A549 (cell line): Measurements from ENCODE around the gene ST8SIA3. TPM values are rescaled to one million over a fixed set of nuclear protein-coding genes. Genes with fewer than 3 reads are reported as not detected.
A peak's percentile ranks its signal among the peaks of the same experiment; 100 is the strongest.

Experiments
- ATAC-seq, 2 experiments: fragments of 200-7000 bp in 1 of 2; fragments of >200 bp in 1 of 2; cut with Nextera tagmentation in 1 of 2; cut with Tn5 transposase in 1 of 2; 3 replicates each; pipeline versions ENCODE4 v1.8.0 to v1.9.1; 2018 to 2020; ENCODE audit warnings: mild to moderate bottlenecking in 1 of 2, moderate library complexity in 1 of 2
- CTCF ChIA-PET: fragments of 300-600 bp; sonication (Branson Sonifier 250); formaldehyde crosslinking; extraction: SDS; loops from one replicate; lab custom pipeline; 2021; ENCODE audit warnings: antibody characterized with exemption, inconsistent platforms; lab: Yijun Ruan, JAX
- POLR2A ChIA-PET: fragments of 350-600 bp; formaldehyde crosslinking; extraction: SDS; loops from one replicate; lab custom pipeline; 2021; ENCODE audit warnings: antibody characterized with exemption, inconsistent platforms; lab: Yijun Ruan, JAX
- DNase-seq, 2 experiments: peaks; one replicate each; pipeline versions ENCODE4 v3.0.0 to v3.0.0-alpha.2; 2011 to 2016; ENCODE audit warnings: low read depth in 1 of 2, low spot score in 1 of 2
- FAIRE-seq: peaks from 2 replicates; lab custom pipeline; 2011; peaks lifted over from hg19 to GRCh38; lab: Jason Lieb, UNC
- H3K27ac ChIP-seq, 2 experiments: fragments of >200 bp; sonication (Bioruptor Twin); formaldehyde crosslinking; 3 replicates each; pipeline ENCODE4 v1.5.1; 2016 to 2017
- H3K4me1 ChIP-seq: fragments of >200 bp; sonication (Bioruptor Twin); formaldehyde crosslinking; 3 replicates; pipeline ENCODE4 v1.6.1; 2016
- H3K4me2 ChIP-seq: fragments of >200 bp; sonication (Bioruptor Twin); formaldehyde crosslinking; 3 replicates; pipeline ENCODE4 v1.6.1; 2016
- H3K4me3 ChIP-seq: fragments of >200 bp; sonication (Bioruptor Twin); formaldehyde crosslinking; 3 replicates; pipeline ENCODE4 v1.5.1; 2016
- H3K9me3 ChIP-seq: fragments of >200 bp; sonication (Bioruptor Twin); formaldehyde crosslinking; 3 replicates; pipeline ENCODE4 v1.6.1; 2016
- CHD2 ChIP-seq: fragments of 150-350 bp; IDR thresholded peaks from 2 replicates; pipeline ENCODE4 v1.6.1; 2014; ENCODE audit warnings: low read length; ENCODE audit not compliant: partially characterized antibody
- CHD4 ChIP-seq: fragments of 200-600 bp; sonication (generic); IDR thresholded peaks from 2 replicates; pipeline ENCODE4 v1.6.1; 2016; ENCODE audit warnings: antibody characterized with exemption, mild to moderate bottlenecking, borderline replicate concordance
- CTCF ChIP-seq: fragments of >200 bp; sonication (Bioruptor Twin); formaldehyde crosslinking; IDR thresholded peaks from 3 replicates; pipeline ENCODE4 v1.5.1; 2016
- EHF ChIP-seq: fragments of 250-450 bp; sonication (Bioruptor Pico); IDR thresholded peaks from 2 replicates; pipeline ENCODE4 v1.5.0; 2020; ENCODE audit warnings: mild to moderate bottlenecking
- EHMT2 ChIP-seq: fragments of 200-600 bp; sonication (generic); IDR thresholded peaks from 2 replicates; pipeline ENCODE4 v1.6.1; 2016; ENCODE audit warnings: antibody characterized with exemption, low read depth, mild to moderate bottlenecking, moderate library complexity
- ESRRA ChIP-seq: fragments of 150-350 bp; IDR thresholded peaks from 2 replicates; pipeline ENCODE4 v1.6.1; 2014; ENCODE audit warnings: mild to moderate bottlenecking, low read length, borderline replicate concordance
- FOSB ChIP-seq: fragments of 250-450 bp; sonication (Bioruptor Pico); IDR thresholded peaks from 2 replicates; pipeline ENCODE4 v1.5.0; 2020; ENCODE audit warnings: mild to moderate bottlenecking, moderate library complexity
- FOXS1 ChIP-seq: fragments of 250-450 bp; sonication (Bioruptor Pico); IDR thresholded peaks from 2 replicates; pipeline ENCODE4 v1.5.0; 2020; ENCODE audit warnings: mild to moderate bottlenecking, moderate library complexity
- GATA3 ChIP-seq: IDR thresholded peaks from 2 replicates; pipeline ENCODE4 v1.6.1; 2012; ENCODE audit warnings: borderline replicate concordance
- HMGXB4 ChIP-seq: fragments of 250-450 bp; sonication (Bioruptor Pico); IDR thresholded peaks from 2 replicates; pipeline ENCODE4 v1.5.0; 2021; ENCODE audit warnings: mild to moderate bottlenecking, moderate library complexity, borderline replicate concordance
- JUN ChIP-seq, 2 experiments: fragments of >200 bp; sonication (Bioruptor Twin); formaldehyde crosslinking; IDR thresholded peaks; 2 replicates in 1 of 2; 3 replicates in 1 of 2; pipeline ENCODE4 v1.6.1; 2016 to 2017
- KDM1A ChIP-seq: fragments of 200-600 bp; sonication (generic); IDR thresholded peaks from 2 replicates; pipeline ENCODE4 v1.6.1; 2016; ENCODE audit warnings: low read depth, mild to moderate bottlenecking
- MYC ChIP-seq: IDR thresholded peaks from 2 replicates; pipeline ENCODE4 v1.6.1; 2012; ENCODE audit warnings: mild to moderate bottlenecking, inconsistent platforms, low read length, improper control_type of control experiment, borderline replicate concordance
- REST ChIP-seq: fragments of 200-600 bp; sonication (generic); IDR thresholded peaks from 2 replicates; pipeline ENCODE4 v1.6.1; 2016; ENCODE audit warnings: antibody characterized with exemption, mild to moderate bottlenecking, moderate library complexity
- RFX5 ChIP-seq: fragments of 450-650 bp; IDR thresholded peaks from 2 replicates; pipeline ENCODE4 v1.7.1; 2014; ENCODE audit warnings: antibody characterized with exemption, mild to moderate bottlenecking, moderate library complexity
- RNF2 ChIP-seq: fragments of 200-600 bp; sonication (generic); IDR thresholded peaks from 2 replicates; pipeline ENCODE4 v1.6.1; 2016; ENCODE audit warnings: low read depth, mild to moderate bottlenecking, antibody characterized with exemption, moderate library complexity, borderline replicate concordance
- ZNF302 ChIP-seq: fragments of 250-450 bp; sonication (Bioruptor Pico); IDR thresholded peaks from 2 replicates; pipeline ENCODE4 v1.9.0; 2021; ENCODE audit warnings: inconsistent platforms, mild to moderate bottlenecking, moderate library complexity
- WGBS: methylation state at CpG from one replicate; pipeline ENCODE4 v1.1.6; 2017; ENCODE audit errors: missing lambda C conversion rate; 5-methylcytosine and 5-hydroxymethylcytosine counted together
- polyA plus RNA-seq, 4 experiments: library from polyadenylated mRNA; depleted of rRNA in 3 of 4; stranded (reverse); fragments of >200 nt; fragmentation: RNase III in 1 of 4; extraction: RNeasy Plus Mini Kit Qiagen cat#74134 plus additional on column Dnase treatment in 1 of 4; gene quantifications; 2 replicates in 3 of 4; 3 replicates in 1 of 4; pipeline ENCODE4 v1.2.3, GENCODE V29; 2011 to 2017

Gene ST8SIA3
- polyA plus RNA-seq, 2 of the 4 experiments (the other 2 are of a cell fraction): not detected

- POLR2A ChIA-PET: no interaction called here
- no peaks in the 10 kb centered on the region for H3K9me3 ChIP-seq
- 60% methylated on average over 24 of the region's 61 CpGs for WGBS
- no peak for DNase-seq
- TF ChIP-seq RFX5: no peak
- no peak for TF ChIP-seq JUN (IDR thresholded peaks at IDR 0.05)
- TF ChIP-seq, all 56 proteins: peak for 0
- Histone ChIP-seq H3K27ac (no peak overlapping the region), H3K4me2 (no peak overlapping the region), H3K4me1 (no peaks in the 10 kb centered on the region), H3K4me3 (no peak overlapping the region)
- FAIRE-seq (no peak), ATAC-seq (no peak)
- CTCF ChIA-PET: no interaction called here
These were observed 981 bp downstream of the ST8SIA3 start for GRCh38 chr18:57353137-57353939.

GRCh38 chr18:57353940-57354461 lies 1.6 kb downstream of the ST8SIA3 start:
- TF ChIP-seq EHMT2 (peak; percentile 61; the same call in 1 of the 2 replicates), HMGXB4 (CRISPR knock-in tag) (no peak), CHD2 (no peak), KDM1A (no peak), EHF (CRISPR knock-in tag) (no peak), RNF2 (no peak), RFX5 (no peak), FOXS1 (CRISPR knock-in tag) (no peak), CHD4 (no peak), ZNF302 (no peak), GATA3 (no peak), FOSB (CRISPR knock-in tag) (no peak), REST (peak; percentile 92), MYC (no peak), CTCF (no peak), ESRRA (no peak)
- Histone ChIP-seq H3K9me3 (no peaks in the 10 kb centered on the region), H3K4me1 (no peaks in the 10 kb centered on the region), H3K27ac (no peak overlapping the region), H3K4me3 (no peak overlapping the region), H3K4me2 (no peak overlapping the region)
- POLR2A ChIA-PET: no interaction called here
- FAIRE-seq (no peak), ATAC-seq (peak; percentile 76 to 78; a peak in 4 of 6 replicates), DNase-seq (peak; percentile 3 to 4)
- WGBS: 61% methylated on average over 27 of the region's 37 CpGs
- CTCF ChIA-PET: no interaction called here
